ENCODE results near the gene LCE1E. TPM values are rescaled to one million over a fixed set of nuclear protein-coding genes. Genes with fewer than 3 reads are reported as not detected.

Gene LCE1E
- total RNA-seq, 4 donors from 2014 or later, result not detected

GRCh38 chr1:152817309-152817708 lies 31.3 kb downstream of the LCE1E start:
- TF ChIP-seq POLR2A (IDR thresholded peaks at IDR 0.05), result no peak
- no peak for TF ChIP-seq POLR2AphosphoS5 (IDR thresholded peaks at IDR 0.05)
- no peak for TF ChIP-seq EP300 (IDR thresholded peaks at IDR 0.05; ENCODE audit: low read depth)
- TF ChIP-seq CTCF (IDR thresholded peaks at IDR 0.05), result no peak
- intact Hi-C loops (cut with DNase I; ENCODE audit: low total_unique reads), result no loop called here
- no peaks in the 10 kb centered on the region for H3K36me3 ChIP-seq
- WGBS, 2 donors (ENCODE audit: low coverage in 1 of 2), result 76 to 94% methylated on average over 5 to 6 of the region's 6 CpGs
- no peaks in the 10 kb centered on the region for H3K27me3 ChIP-seq
- no peak overlapping the region for H3K27ac ChIP-seq
- H3K4me1 ChIP-seq, result no peaks in the 10 kb centered on the region
- in situ Hi-C loops (cut with MboI; ENCODE audit: low pct_ligation_motif_present in 1 of 4, low pct_unique_long_range_greater_than_20kb in 1 of 4, low sequenced_read_pairs in 3 of 4), result no loop called here
- no peaks in the 10 kb centered on the region for H3K9me3 ChIP-seq
- no peak overlapping the region for H3K4me3 ChIP-seq
- DNase-seq, result no peak

DNA sequence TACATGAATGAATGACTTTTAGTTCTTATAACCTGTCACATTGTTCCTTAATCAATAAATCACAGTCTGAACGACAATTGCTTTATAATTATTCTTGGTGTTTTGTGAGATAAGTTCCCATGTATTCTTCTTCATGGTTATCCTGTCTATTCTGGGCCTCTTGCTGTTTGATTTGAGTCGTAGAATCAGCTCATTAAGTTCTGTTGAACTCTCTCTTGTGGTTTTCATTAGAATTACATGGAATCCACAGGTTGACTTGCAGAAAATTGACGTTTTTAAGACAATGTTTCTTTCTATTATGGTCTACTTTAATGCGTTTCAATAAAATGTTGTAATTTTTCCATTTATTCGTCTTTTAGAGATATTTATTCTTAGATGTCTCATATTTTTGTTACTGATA lies 37.2 kb downstream of the LCE1E start:
- no peak for TF ChIP-seq CTCF (IDR thresholded peaks at IDR 0.05)
- TF ChIP-seq POLR2A (IDR thresholded peaks at IDR 0.05), result no peak
- TF ChIP-seq EP300 (IDR thresholded peaks at IDR 0.05; ENCODE audit: low read depth), result no peak
- no peak for TF ChIP-seq POLR2AphosphoS5 (IDR thresholded peaks at IDR 0.05)
- intact Hi-C loops (cut with DNase I; ENCODE audit: low total_unique reads) (no loop called here), in situ Hi-C loops (cut with MboI; ENCODE audit: low pct_ligation_motif_present in 1 of 4, low pct_unique_long_range_greater_than_20kb in 1 of 4, low sequenced_read_pairs in 3 of 4) (no loop called here)
- H3K27me3 ChIP-seq, result no peaks in the 10 kb centered on the region
- H3K36me3 ChIP-seq, result no peaks in the 10 kb centered on the region
- no peak for DNase-seq
- no peaks in the 10 kb centered on the region for H3K4me1 ChIP-seq
- WGBS, 2 donors (ENCODE audit: low coverage in 1 of 2), result 29 to 44% methylated on average over 5 of the region's 5 CpGs
- H3K27ac ChIP-seq, result no peak overlapping the region
- H3K4me3 ChIP-seq, result no peak overlapping the region
- no peaks in the 10 kb centered on the region for H3K9me3 ChIP-seq

DNA sequence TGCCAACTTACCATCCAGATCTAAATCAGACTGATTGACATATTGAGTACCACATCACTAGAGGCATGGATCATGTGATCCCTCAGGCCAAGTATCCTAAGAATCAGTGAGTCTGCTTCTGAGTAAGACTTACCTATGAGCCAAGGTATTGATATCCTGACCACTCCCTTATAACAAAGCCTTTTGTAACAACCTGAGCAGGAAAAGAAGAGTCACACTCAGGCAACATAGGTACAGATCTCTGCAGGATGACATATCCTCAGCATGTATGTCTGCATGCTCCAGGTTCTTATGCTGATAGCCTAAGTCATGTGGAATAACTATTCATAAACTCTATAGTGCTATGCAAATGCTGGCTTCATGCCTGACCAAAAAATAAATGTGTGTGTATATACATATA lies 38.9 kb downstream of the LCE1E start:
- Histone ChIP-seq H3K36me3 (no peaks in the 10 kb centered on the region), H3K27me3 (no peaks in the 10 kb centered on the region), H3K27ac (no peak overlapping the region), H3K4me1 (no peaks in the 10 kb centered on the region), H3K4me3 (no peak overlapping the region), H3K9me3 (no peaks in the 10 kb centered on the region)
- no peak for DNase-seq
- in situ Hi-C loops (cut with MboI; ENCODE audit: low pct_ligation_motif_present in 1 of 4, low pct_unique_long_range_greater_than_20kb in 1 of 4, low sequenced_read_pairs in 3 of 4), result no loop called here
- intact Hi-C loops (cut with DNase I; ENCODE audit: low total_unique reads), result no loop called here
- TF ChIP-seq POLR2A (IDR thresholded peaks at IDR 0.05) (no peak), CTCF (IDR thresholded peaks at IDR 0.05) (no peak), EP300 (IDR thresholded peaks at IDR 0.05; ENCODE audit: low read depth) (no peak), POLR2AphosphoS5 (IDR thresholded peaks at IDR 0.05) (no peak)

- intact Hi-C loops (cut with DNase I; ENCODE audit: low total_unique reads), result no loop called here
- H3K4me1 ChIP-seq, result no peaks in the 10 kb centered on the region
- H3K36me3 ChIP-seq, result no peaks in the 10 kb centered on the region
- DNase-seq, result no peak
- no peak for TF ChIP-seq POLR2A (IDR thresholded peaks at IDR 0.05)
- TF ChIP-seq CTCF (IDR thresholded peaks at IDR 0.05), result no peak
- TF ChIP-seq POLR2AphosphoS5 (IDR thresholded peaks at IDR 0.05), result no peak
- no peak for TF ChIP-seq EP300 (IDR thresholded peaks at IDR 0.05; ENCODE audit: low read depth)
- no peak within 1 kb of the TSS for H3K4me3 ChIP-seq
- no peak within 1 kb of the TSS for H3K27ac ChIP-seq
- in situ Hi-C loops (cut with MboI; ENCODE audit: low pct_ligation_motif_present in 1 of 4, low pct_unique_long_range_greater_than_20kb in 1 of 4, low sequenced_read_pairs in 3 of 4), result no loop called here
- 78 to 80% methylated on average over 1 to 2 of the region's 2 CpGs for WGBS, 2 donors (ENCODE audit: low coverage in 1 of 2)
- no peaks in the 10 kb centered on the region for H3K9me3 ChIP-seq
- H3K27me3 ChIP-seq, result no peaks in the 10 kb centered on the region
Observed at GRCh38 chr1:152827173-152827572, 41.1 kb downstream of the LCE1E start, which contains the start of gene LCE1A. Gene LCE1A (plus strand): TSS chr1:152827473. CDS start chr1:152827473, 0 bp downstream.

All from transverse colon (tissue), 4 donors.